GM21447 (cell line): Measurements from ENCODE around the gene KRTAP10-9.
"Not testable (repeated sequence)": the region's sequence is repeated elsewhere in the genome, so short reads cannot be mapped to it uniquely, and the experiment has no call there.

ENCODE experiments used
- ATAC-seq: cut with Tn5 transposase; IDR thresholded peaks from one replicate; pipeline ENCODE4 v1.9.1; 2021; ENCODE audit not compliant: unreplicated experiment

The KRTAP10-9 gene

GRCh38 chr21:44658913-44659595 is 32.2 kb downstream of the KRTAP10-9 start:
- ATAC-seq: no peak

GRCh38 chr21:44661567-44661966 is 34.7 kb downstream of the KRTAP10-9 start:
- not testable (repeated sequence) for ATAC-seq

- ATAC-seq: no peak
These were observed 37.8 kb downstream of the KRTAP10-9 start for GRCh38 chr21:44664691-44665090.

GRCh38 chr21:44666401-44667320 is 39.8 kb downstream of the KRTAP10-9 start, which contains the start of gene KRTAP12-2:
KRTAP12-2 (minus strand) TSS chr21:44666927; CDS start chr21:44666886, 41 bp downstream.
- no peak for ATAC-seq

- no peak for ATAC-seq
These were observed 40.7 kb downstream of the KRTAP10-9 start for GRCh38 chr21:44667612-44668011.

- ATAC-seq: no peak
These were observed 43.9 kb downstream of the KRTAP10-9 start for GRCh38 chr21:44670642-44671432.

GRCh38 chr21:44671911-44672310 is 45.0 kb downstream of the KRTAP10-9 start:
- no peak for ATAC-seq

- no peak for ATAC-seq
These were observed 51.0 kb downstream of the KRTAP10-9 start for GRCh38 chr21:44677881-44678280.
